ENCODE data around the gene PRKN. TPM values are rescaled to one million over a fixed set of nuclear protein-coding genes. Genes with fewer than 3 reads are reported as not detected.
A peak's percentile ranks its signal among the peaks of the same experiment; 100 is the strongest.
"Not testable (repeated sequence)": the region's sequence is repeated elsewhere in the genome, so short reads cannot be mapped to it uniquely, and the experiment has no call there.

Gene PRKN
- total and polyA plus RNA-seq, 9 donors = 3.0 to 15.0 (median 9.2) TPM

- WGBS, 3 donors = 12 to 27% (median 19%) methylated on average over 4 of the region's 4 CpGs
Observed at GRCh38 chr6:162404951-162405350, 322.6 kb downstream of the PRKN start.

GRCh38 chr6:162403031-162403430 lies 324.5 kb downstream of the PRKN start:
- intact Hi-C loops (cut with DNase I) = no loop called here
- TF ChIP-seq CTCF (IDR thresholded peaks at IDR 0.05) (no peak), EP300 (IDR thresholded peaks at IDR 0.05) (no peak), POLR2A (IDR thresholded peaks at IDR 0.05) (no peak)
- Histone ChIP-seq H3K27me3 (no peaks in the 10 kb centered on the region), H3K4me1 (ENCODE audit: insufficient read depth) (no peaks in the 10 kb centered on the region), H3K4me3 (no peak overlapping the region), H3K9me3 (no peaks in the 10 kb centered on the region), H3K36me3 (no peaks in the 10 kb centered on the region), H3K27ac (no peak overlapping the region)
- WGBS, 3 donors = 94 to 95% (median 94%) methylated on average over 11 of the region's 11 CpGs
- DNase-seq = no peak

More at GRCh38 chr6:162404951-162405350, 322.6 kb downstream of the PRKN start:
- no peak overlapping the region for H3K27ac ChIP-seq
- no peaks in the 10 kb centered on the region for H3K9me3 ChIP-seq
- H3K36me3 ChIP-seq = no peaks in the 10 kb centered on the region
- H3K27me3 ChIP-seq = no peaks in the 10 kb centered on the region
- TF ChIP-seq EP300 (IDR thresholded peaks at IDR 0.05) (no peak), POLR2A (IDR thresholded peaks at IDR 0.05) (no peak), CTCF (IDR thresholded peaks at IDR 0.05) (no peak)
- peak in 1 of 5 donors; percentile 18 for DNase-seq
- no peak overlapping the region for H3K4me3 ChIP-seq
- no peaks in the 10 kb centered on the region for H3K4me1 ChIP-seq (ENCODE audit: insufficient read depth)
- intact Hi-C loops (cut with DNase I) = no loop called here

GRCh38 chr6:162395181-162395580 lies 332.4 kb downstream of the PRKN start:
- H3K9me3 ChIP-seq = no peaks in the 10 kb centered on the region
- WGBS, 3 donors = 97 to 98% (median 97%) methylated on average over 2 of the region's 2 CpGs

GRCh38 chr6:162390961-162391811 lies 336.4 kb downstream of the PRKN start:
- H3K4me1 ChIP-seq (ENCODE audit: insufficient read depth); H3K4me3 ChIP-seq; H3K36me3 ChIP-seq; H3K27ac ChIP-seq; intact Hi-C loops (cut with DNase I); H3K9me3 ChIP-seq; H3K27me3 ChIP-seq; DNase-seq: not testable (repeated sequence)
- 71 to 78% (median 71%) methylated on average over 25 of the region's 25 CpGs for WGBS, 3 donors

More at GRCh38 chr6:162395181-162395580, 332.4 kb downstream of the PRKN start:
- intact Hi-C loops (cut with DNase I) = no loop called here
- no peaks in the 10 kb centered on the region for H3K36me3 ChIP-seq
- H3K27me3 ChIP-seq = no peaks in the 10 kb centered on the region
- TF ChIP-seq POLR2A (IDR thresholded peaks at IDR 0.05) (no peak), CTCF (IDR thresholded peaks at IDR 0.05) (no peak), EP300 (IDR thresholded peaks at IDR 0.05) (no peak)
- peaks cover 2% of the 10 kb centered on the region for H3K4me1 ChIP-seq (ENCODE audit: insufficient read depth)
- H3K4me3 ChIP-seq = no peak overlapping the region
- H3K27ac ChIP-seq = no peak overlapping the region
- DNase-seq = no peak
